K562 (cell line): ENCODE measurements around the gene HNRNPH3. TPM values are rescaled to one million over a fixed set of nuclear protein-coding genes. Genes with fewer than 3 reads are reported as not detected.

Experiments
- ATF6 ChIP-seq: sonication (generic); formaldehyde crosslinking; IDR thresholded peaks from 2 replicates; pipeline ENCODE4 v1.4.0; 2020; ENCODE audit warnings: mild to moderate bottlenecking, missing genetic modification reagents
- CBX3 ChIP-seq, 2 experiments: IDR thresholded peaks; 1 replicate in 1 of 2; 2 replicates in 1 of 2; pipeline ENCODE4 v1.6.1; 2012; ENCODE audit warnings: inconsistent platforms in 2 of 2, low read length in 2 of 2, borderline replicate concordance in 1 of 2, control low read depth in 1 of 2
- COPS2 ChIP-seq: fragments of 450-650 bp; conservative IDR thresholded peaks from 2 replicates; pipeline ENCODE4 v1.6.1; 2016; ENCODE audit warnings: mild to moderate bottlenecking, moderate library complexity
- EHMT2 ChIP-seq: fragments of 450-650 bp; IDR thresholded peaks from 2 replicates; pipeline ENCODE4 v1.6.1; 2018; ENCODE audit warnings: antibody characterized with exemption
- FOXM1 ChIP-seq, 2 experiments: fragments of 450-650 bp in 1 of 2; sonication (generic) in 1 of 2; formaldehyde crosslinking in 1 of 2; IDR thresholded peaks; 2 replicates each; pipeline versions ENCODE4 v1.6.1 to v1.9.0; 2017 to 2022; ENCODE audit warnings: low read depth in 2 of 2, mild to moderate bottlenecking in 2 of 2, missing genetic modification reagents in 1 of 2, moderate library complexity in 1 of 2
- IRF2 ChIP-seq: sonication (generic); formaldehyde crosslinking; IDR thresholded peaks from 2 replicates; pipeline ENCODE4 v1.8.1; 2022; ENCODE audit warnings: mild to moderate bottlenecking, missing genetic modification reagents
- MAFF ChIP-seq: IDR thresholded peaks from 2 replicates; pipeline ENCODE4 v1.6.1; 2012; ENCODE audit warnings: low read length, improper control_type of control experiment
- MAFG ChIP-seq: fragments of 450-650 bp; conservative IDR thresholded peaks from 2 replicates; pipeline ENCODE4 v1.6.1; 2016; ENCODE audit warnings: missing genetic modification characterization, missing compliant biosample characterization
- MCM3 ChIP-seq: fragments of 450-650 bp; IDR thresholded peaks from 2 replicates; pipeline ENCODE4 v1.6.1; 2016
- MCM7 ChIP-seq, 2 experiments: fragments of 450-650 bp; IDR thresholded peaks; 2 replicates each; pipeline ENCODE4 v1.6.1; 2016 to 2018
- NFE2L1 ChIP-seq: fragments of 450-650 bp; IDR thresholded peaks from 2 replicates; pipeline ENCODE4 v1.6.1; 2016; ENCODE audit warnings: missing genetic modification characterization, low read depth, mild to moderate bottlenecking, missing compliant biosample characterization, moderate library complexity, borderline replicate concordance
- NKRF ChIP-seq: fragments of 450-650 bp; IDR thresholded peaks from 2 replicates; pipeline ENCODE4 v1.6.1; 2016; ENCODE audit warnings: borderline replicate concordance
- POLR2AphosphoS2 ChIP-seq: IDR thresholded peaks from 2 replicates; pipeline ENCODE4 v1.6.1; 2012; ENCODE audit warnings: low read length, improper control_type of control experiment
- SOX6 ChIP-seq: fragments of 450-650 bp; IDR thresholded peaks from 2 replicates; pipeline ENCODE4 v1.6.1; 2014; ENCODE audit warnings: mild to moderate bottlenecking
- TCF7L2 ChIP-seq: fragments of 150-350 bp; IDR thresholded peaks from 2 replicates; pipeline ENCODE4 v1.6.1; 2016; ENCODE audit warnings: low read depth, mild to moderate bottlenecking, low read length, moderate library complexity
- ZBTB7A ChIP-seq: IDR thresholded peaks from 2 replicates; pipeline ENCODE4 v1.6.1; 2011; ENCODE audit warnings: low read depth, mild to moderate bottlenecking, low read length, moderate library complexity, borderline replicate concordance; ENCODE audit not compliant: control insufficient read depth
- ZNF695 ChIP-seq: fragments of 450-650 bp; formaldehyde crosslinking; IDR thresholded peaks from 2 replicates; pipeline ENCODE4 v1.4.0; 2020; ENCODE audit warnings: mild to moderate bottlenecking, moderate library complexity
- polyA plus RNA-seq, 8 experiments: library from polyadenylated mRNA; depleted of rRNA in 4 of 8; stranded (reverse) in 5 of 8; unstranded in 3 of 8; fragments of >200 nt; fragmentation: Nextera tagmentation in 2 of 8; fragmentation: Illumina TruSeq in 1 of 8; extraction: Ambion mirVana in 2 of 8; extraction: Trizol in 1 of 8; gene quantifications; 2 replicates each; pipeline versions ENCODE4 v1.2.1 to v1.2.3, GENCODE V29; 2011 to 2014; ENCODE audit warnings: inconsistent platforms in 1 of 8, missing spikeins in 1 of 8
- total RNA-seq, 7 experiments: library from RNA; depleted of rRNA in 6 of 7; stranded (reverse); fragments of >200 nt in 6 of 7; fragmentation: Illumina TruSeq in 2 of 7; extraction: Trizol in 2 of 7; gene quantifications; 2 replicates each; pipeline versions ENCODE4 v1.2.1 to v1.2.3, GENCODE V29; 2011 to 2021; ENCODE audit warnings: low replicate concordance in 1 of 7
- TF ChIP-seq, protein P1 (sequence below), 2 experiments: fragments of 450-650 bp; formaldehyde crosslinking in 1 of 2; IDR thresholded peaks; 2 replicates each; pipeline versions ENCODE4 v1.4.0 to v1.6.1; 2014 to 2020; ENCODE audit warnings: mild to moderate bottlenecking in 2 of 2, borderline replicate concordance in 1 of 2, low read depth in 1 of 2

Gene HNRNPH3
- total and polyA plus RNA-seq, 9 of the 15 experiments (the other 6 are each of a cell fraction or from before 2014, with no cell fraction given): 52.8 to 562 (median 152) TPM

DNA sequence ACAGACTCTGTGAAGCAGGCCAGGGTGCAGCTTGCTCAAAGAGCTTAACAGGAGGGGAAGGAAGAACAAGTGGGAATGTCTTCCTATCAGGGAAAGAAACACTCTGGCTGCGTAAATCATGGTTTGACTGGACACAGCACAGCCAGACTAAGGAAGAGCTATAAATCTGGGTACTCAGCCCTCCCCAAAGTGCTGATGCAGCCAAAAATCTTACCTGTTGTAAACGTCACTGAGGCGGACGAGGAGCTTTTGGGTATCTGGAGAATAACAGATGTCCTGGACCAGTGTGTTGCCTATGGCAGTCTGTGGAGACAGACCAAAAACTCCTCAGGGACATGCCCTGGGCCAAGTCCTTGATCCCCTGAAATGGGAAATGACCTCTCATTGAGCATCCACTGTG, 43.1 kb upstream of the HNRNPH3 start (continued):
- no peak for TF ChIP-seq NKRF
- TF ChIP-seq, protein P1, sequence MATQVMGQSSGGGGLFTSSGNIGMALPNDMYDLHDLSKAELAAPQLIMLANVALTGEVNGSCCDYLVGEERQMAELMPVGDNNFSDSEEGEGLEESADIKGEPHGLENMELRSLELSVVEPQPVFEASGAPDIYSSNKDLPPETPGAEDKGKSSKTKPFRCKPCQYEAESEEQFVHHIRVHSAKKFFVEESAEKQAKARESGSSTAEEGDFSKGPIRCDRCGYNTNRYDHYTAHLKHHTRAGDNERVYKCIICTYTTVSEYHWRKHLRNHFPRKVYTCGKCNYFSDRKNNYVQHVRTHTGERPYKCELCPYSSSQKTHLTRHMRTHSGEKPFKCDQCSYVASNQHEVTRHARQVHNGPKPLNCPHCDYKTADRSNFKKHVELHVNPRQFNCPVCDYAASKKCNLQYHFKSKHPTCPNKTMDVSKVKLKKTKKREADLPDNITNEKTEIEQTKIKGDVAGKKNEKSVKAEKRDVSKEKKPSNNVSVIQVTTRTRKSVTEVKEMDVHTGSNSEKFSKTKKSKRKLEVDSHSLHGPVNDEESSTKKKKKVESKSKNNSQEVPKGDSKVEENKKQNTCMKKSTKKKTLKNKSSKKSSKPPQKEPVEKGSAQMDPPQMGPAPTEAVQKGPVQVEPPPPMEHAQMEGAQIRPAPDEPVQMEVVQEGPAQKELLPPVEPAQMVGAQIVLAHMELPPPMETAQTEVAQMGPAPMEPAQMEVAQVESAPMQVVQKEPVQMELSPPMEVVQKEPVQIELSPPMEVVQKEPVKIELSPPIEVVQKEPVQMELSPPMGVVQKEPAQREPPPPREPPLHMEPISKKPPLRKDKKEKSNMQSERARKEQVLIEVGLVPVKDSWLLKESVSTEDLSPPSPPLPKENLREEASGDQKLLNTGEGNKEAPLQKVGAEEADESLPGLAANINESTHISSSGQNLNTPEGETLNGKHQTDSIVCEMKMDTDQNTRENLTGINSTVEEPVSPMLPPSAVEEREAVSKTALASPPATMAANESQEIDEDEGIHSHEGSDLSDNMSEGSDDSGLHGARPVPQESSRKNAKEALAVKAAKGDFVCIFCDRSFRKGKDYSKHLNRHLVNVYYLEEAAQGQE (IDR thresholded peaks at IDR 0.05; ENCODE audit: borderline replicate concordance): no peak
- TF ChIP-seq, protein P1 (CRISPR knock-in tag; IDR thresholded peaks at IDR 0.05; ENCODE audit: low read depth): no peak
- TF ChIP-seq FOXM1 (IDR thresholded peaks at IDR 0.05; ENCODE audit: low read depth): no peak
- no peak for TF ChIP-seq FOXM1 (CRISPR knock-in tag; IDR thresholded peaks at IDR 0.05; ENCODE audit: low read depth)
- TF ChIP-seq MCM3: no peak
- TF ChIP-seq ZBTB7A: no peak
- TF ChIP-seq COPS2: no peak
- TF ChIP-seq MAFG (tag): peak; percentile 64
- no peak for TF ChIP-seq ATF6 (CRISPR knock-in tag)
- no peak for TF ChIP-seq NFE2L1 (tag)
- no peak for TF ChIP-seq TCF7L2
- TF ChIP-seq CBX3 (IDR thresholded peaks at IDR 0.05; ENCODE audit: borderline replicate concordance in 1 of 2, low read length in 2 of 2): no peak
- no peak for TF ChIP-seq EHMT2
- no peak for TF ChIP-seq ZNF695
- TF ChIP-seq POLR2AphosphoS2: no peak
- peak; percentile 53 for TF ChIP-seq MAFF
- TF ChIP-seq SOX6: no peak
- no peak for TF ChIP-seq IRF2 (CRISPR knock-in tag)
- TF ChIP-seq MCM7 (IDR thresholded peaks at IDR 0.05): no peak
